Natural killer cell (primary cell): ENCODE measurements around the gene SOX6. TPM values are rescaled to one million over a fixed set of nuclear protein-coding genes. Genes with fewer than 3 reads are reported as not detected.
"Not testable (repeated sequence)": the region's sequence is repeated elsewhere in the genome, so short reads cannot be mapped to it uniquely, and the experiment has no call there.

Source experiments
- ATAC-seq, 3 donors: fragments of 150-1000 bp in 2 of 3; fragments of 200-7000 bp in 1 of 3; cut with Tn5 transposase; 1 replicate in 1 of 3; 2 replicates in 2 of 3; pipeline ENCODE4 v1.10.0; 2021; ENCODE audit warnings: mild to moderate bottlenecking in 2 of 3, moderate library complexity in 2 of 3
- DNase-seq, 2 donors: peaks; one replicate each; pipeline versions ENCODE4 v3.0.0 to v3.0.0-alpha.2; 2013 to 2021; ENCODE audit warnings: mixed read lengths in 1 of 2
- H3K27ac ChIP-seq: one replicate; pipeline ENCODE4 v1.5.1; 2013; ENCODE audit warnings: mild to moderate bottlenecking, low read length
- H3K27me3 ChIP-seq: one replicate; pipeline ENCODE4 v1.6.1; 2013; ENCODE audit warnings: low read length; ENCODE audit not compliant: control insufficient read depth, insufficient read depth
- H3K36me3 ChIP-seq: one replicate; pipeline ENCODE4 v1.6.1; 2013; ENCODE audit warnings: low read length; ENCODE audit not compliant: control insufficient read depth, insufficient read depth
- H3K4me1 ChIP-seq: one replicate; pipeline ENCODE4 v1.6.1; 2013; ENCODE audit warnings: low read length; ENCODE audit not compliant: control insufficient read depth, insufficient read depth
- H3K4me3 ChIP-seq: one replicate; pipeline ENCODE4 v1.5.1; 2013; ENCODE audit warnings: low read length
- H3K9me3 ChIP-seq: one replicate; pipeline ENCODE4 v1.6.1; 2013; ENCODE audit warnings: low read length; ENCODE audit not compliant: control insufficient read depth, insufficient read depth
- H3K27ac Mint-ChIP-seq, 2 donors: one replicate each; pipeline ENCODE4 v1.8.0; 2022; ENCODE audit warnings: mild to moderate bottlenecking in 2 of 2, mixed read lengths in 2 of 2, moderate library complexity in 1 of 2
- H3K27me3 Mint-ChIP-seq, 2 donors: one replicate each; pipeline ENCODE4 v1.8.0; 2022; ENCODE audit warnings: low read depth in 2 of 2, mixed read lengths in 2 of 2
- H3K36me3 Mint-ChIP-seq: one replicate; pipeline ENCODE4 v1.8.0; 2022; ENCODE audit warnings: mixed read lengths
- H3K4me1 Mint-ChIP-seq, 2 donors: one replicate each; pipeline ENCODE4 v1.8.0; 2022; ENCODE audit warnings: mixed read lengths in 2 of 2
- H3K4me3 Mint-ChIP-seq: one replicate; pipeline ENCODE4 v1.8.0; 2022; ENCODE audit warnings: mild to moderate bottlenecking, moderate library complexity, mixed read lengths
- H3K9me3 Mint-ChIP-seq, 2 donors: one replicate each; pipeline ENCODE4 v1.8.0; 2022; ENCODE audit warnings: mixed read lengths in 2 of 2
- CTCF ChIP-seq: fragments of 200-600 bp; IDR thresholded peaks from one replicate; pipeline ENCODE4 v1.8.0; 2022; ENCODE audit warnings: antibody characterized with exemption
- WGBS: methylation state at CpG from one replicate; pipeline ENCODE4 v1.1.7; 2013; ENCODE audit warnings: missing lambda C conversion rate; ENCODE audit not compliant: insufficient coverage; 5-methylcytosine and 5-hydroxymethylcytosine counted together
- intact Hi-C: fragments of 100-400 bp; cut with micrococcal nuclease; formaldehyde crosslinking; loops from one replicate; pipeline ENCODE4 v1.14.2; 2022
- total RNA-seq, 4 donors: library from RNA; stranded (reverse); fragments of 120-200 nt in 1 of 4; gene quantifications; one replicate each; pipeline versions ENCODE4 v1.2.3 to v1.2.4, GENCODE V29; 2013 to 2022

Gene SOX6
- total RNA-seq, 3 donors from 2014 or later (not counting 1 experiment from before 2014, with no cell fraction given) = 0.27 TPM; not detected in 2

GRCh38 chr11:15927196-15927863 lies 429.0 kb downstream of the SOX6 start:
- no peak overlapping the region for H3K27ac Mint-ChIP-seq
- H3K27me3 Mint-ChIP-seq = no peaks in the 10 kb centered on the region
- no peaks in the 10 kb centered on the region for H3K9me3 ChIP-seq
- peaks cover 3% of the 10 kb centered on the region in 2 donors for H3K9me3 Mint-ChIP-seq
- no peak overlapping the region for H3K27ac ChIP-seq
- no peak for ATAC-seq
- no peaks in the 10 kb centered on the region for H3K4me1 Mint-ChIP-seq
- H3K4me1 ChIP-seq = no peaks in the 10 kb centered on the region
- no peaks in the 10 kb centered on the region for H3K36me3 ChIP-seq
- WGBS = 78% methylated on average over 5 of the region's 5 CpGs
- no peaks in the 10 kb centered on the region for H3K27me3 ChIP-seq
- H3K4me3 ChIP-seq = no peak overlapping the region
- TF ChIP-seq CTCF = no peak
- intact Hi-C loops = no loop called here
- DNase-seq = no peak
- no peak overlapping the region for H3K4me3 Mint-ChIP-seq
- H3K36me3 Mint-ChIP-seq = no peaks in the 10 kb centered on the region

- H3K4me3 ChIP-seq = no peak overlapping the region
- Mint-ChIP-seq H3K4me1 (no peaks in the 10 kb centered on the region), H3K9me3 (no peaks in the 10 kb centered on the region), H3K36me3 (no peaks in the 10 kb centered on the region), H3K27me3 (no peaks in the 10 kb centered on the region), H3K27ac (no peak overlapping the region), H3K4me3 (no peak overlapping the region)
- no peak overlapping the region for H3K27ac ChIP-seq
- ATAC-seq (no peak), DNase-seq (no peak)
- no peaks in the 10 kb centered on the region for H3K9me3 ChIP-seq
- H3K36me3 ChIP-seq = no peaks in the 10 kb centered on the region
- H3K27me3 ChIP-seq = no peaks in the 10 kb centered on the region
- no peak for TF ChIP-seq CTCF
- H3K4me1 ChIP-seq = no peaks in the 10 kb centered on the region
- 74% methylated on average over 2 of the region's 2 CpGs for WGBS
- intact Hi-C loops = no loop called here
These were observed 430.3 kb downstream of the SOX6 start for GRCh38 chr11:15926071-15926470.

GRCh38 chr11:15923183-15923582 lies 433.2 kb downstream of the SOX6 start:
- H3K27ac ChIP-seq = no peak overlapping the region
- Mint-ChIP-seq H3K9me3 (peaks cover 0 to 2% of the 10 kb centered on the region in 2 donors), H3K36me3 (no peaks in the 10 kb centered on the region), H3K4me1 (no peaks in the 10 kb centered on the region), H3K4me3 (no peak overlapping the region), H3K27ac (no peak overlapping the region), H3K27me3 (peaks cover 0 to 6% of the 10 kb centered on the region in 2 donors)
- no peak for DNase-seq
- no peak overlapping the region for H3K4me3 ChIP-seq
- no peaks in the 10 kb centered on the region for H3K36me3 ChIP-seq
- no peak for ATAC-seq
- TF ChIP-seq CTCF = no peak
- H3K4me1 ChIP-seq = no peaks in the 10 kb centered on the region
- intact Hi-C loops = no loop called here
- no peaks in the 10 kb centered on the region for H3K27me3 ChIP-seq
- WGBS = 91% methylated on average over 2 of the region's 2 CpGs
- H3K9me3 ChIP-seq = no peaks in the 10 kb centered on the region

DNA sequence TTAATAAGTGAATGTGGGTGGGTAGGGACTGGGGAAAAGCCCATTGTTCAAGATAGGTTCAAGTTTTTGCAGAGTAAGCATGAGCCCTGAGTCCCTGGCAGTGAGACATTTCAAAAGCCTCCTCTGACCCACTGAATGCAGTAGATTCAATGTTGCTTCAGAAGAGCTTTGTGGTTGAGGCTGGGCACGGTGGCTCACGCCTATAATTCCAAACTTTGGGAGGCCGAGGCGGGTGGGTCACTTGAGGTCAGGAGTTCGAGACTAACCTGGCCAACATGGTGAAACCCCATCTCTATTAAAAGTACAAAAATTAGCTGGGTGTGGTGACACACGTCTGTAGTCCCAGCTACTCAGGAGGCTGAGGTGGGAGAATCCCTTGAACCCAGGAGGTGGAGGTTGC lies 433.6 kb downstream of the SOX6 start:
- H3K27ac Mint-ChIP-seq, H3K36me3 Mint-ChIP-seq, H3K4me3 Mint-ChIP-seq, H3K27ac ChIP-seq, H3K4me3 ChIP-seq, H3K4me1 ChIP-seq, H3K27me3 ChIP-seq, DNase-seq, H3K9me3 ChIP-seq, H3K9me3 Mint-ChIP-seq, intact Hi-C loops, H3K4me1 Mint-ChIP-seq, H3K36me3 ChIP-seq, H3K27me3 Mint-ChIP-seq, ATAC-seq: not testable (repeated sequence)
- WGBS = 86% methylated on average over 6 of the region's 6 CpGs
